DMS114 treated with DMSO at 0.1 percent for 48 hours (cell line): Measurements from ENCODE around the gene ZBTB45.
A peak's percentile ranks its signal among the peaks of the same experiment; 100 is the strongest.
"Not testable (repeated sequence)": the region's sequence is repeated elsewhere in the genome, so short reads cannot be mapped to it uniquely, and the experiment has no call there.

ENCODE experiments used
- DNase-seq: peaks from one replicate; lab custom pipeline; 2025; ENCODE audit not compliant: unreplicated experiment; lab: John Stamatoyannopoulos, UW

The ZBTB45 gene

DNA sequence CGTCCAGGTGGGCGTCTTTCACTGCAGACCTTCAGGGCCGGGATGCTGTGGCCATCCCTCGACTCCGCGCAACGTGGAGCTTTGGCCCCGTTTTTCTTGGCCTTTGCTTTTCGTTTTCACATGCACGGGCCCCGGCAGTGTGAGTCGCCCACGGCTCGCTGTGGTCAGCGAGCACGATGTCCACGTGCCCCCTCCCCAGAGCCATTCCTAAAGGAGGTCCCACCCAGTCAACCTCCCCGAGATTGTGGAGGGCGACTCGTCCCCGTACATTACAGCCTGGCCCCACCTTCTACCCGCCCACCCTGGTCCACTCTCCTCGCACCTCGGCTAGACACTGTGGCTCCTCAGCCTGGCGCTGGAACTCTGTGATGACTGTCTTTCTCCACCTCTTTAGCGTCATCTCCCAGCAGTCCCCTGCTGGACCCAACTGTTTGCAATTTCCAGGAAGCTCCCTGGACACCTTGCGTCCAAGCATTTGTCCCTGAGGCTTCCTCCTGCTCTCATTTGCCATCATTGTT is 43.1 kb downstream of the ZBTB45 start:
- no peak for DNase-seq

DNA sequence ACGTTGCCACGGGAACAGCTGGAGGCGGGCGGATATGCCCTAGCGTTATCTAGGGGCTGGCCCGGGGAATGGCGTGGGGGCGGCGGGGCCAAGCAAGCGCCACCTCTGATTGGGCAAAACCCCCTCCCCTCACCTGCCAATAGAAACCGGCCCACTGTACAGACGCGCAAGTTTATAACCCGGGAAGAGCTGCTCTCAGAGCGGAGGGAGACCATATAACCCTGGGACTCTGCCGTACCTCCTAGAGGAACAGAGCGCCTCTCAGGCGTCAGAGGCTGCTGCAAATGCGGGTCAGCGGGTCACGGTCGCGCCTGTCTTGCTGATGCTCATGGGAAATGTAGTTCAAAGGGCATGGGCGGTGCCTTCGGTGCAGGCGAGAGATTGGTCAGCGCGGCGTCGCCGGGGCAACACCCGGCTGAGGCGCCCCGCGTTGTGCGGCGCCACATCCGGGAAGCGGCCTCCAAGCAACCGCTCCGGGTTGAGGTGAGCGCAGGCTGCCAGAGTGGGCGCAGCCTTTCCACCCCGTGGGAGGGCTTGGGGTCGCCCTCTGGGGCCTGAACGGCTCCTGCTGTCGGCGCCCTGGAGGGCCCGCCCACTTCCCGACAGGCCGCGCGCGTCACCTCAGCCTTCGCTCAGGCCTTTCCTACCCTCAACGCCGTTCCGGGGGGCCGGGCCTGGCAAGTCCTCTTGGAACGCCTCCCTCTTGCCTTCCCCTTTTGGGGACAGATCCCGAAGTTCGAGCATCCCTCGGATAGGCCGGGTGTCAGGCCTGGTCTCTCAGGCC is 43.7 kb downstream of the ZBTB45 start, which contains the start of gene ZNF446:
ZNF446 (plus strand) TSS at position 639 of the 784 bp plus-strand sequence. CDS start 867 bp downstream, outside the sequence.
- peak; percentile 94 for DNase-seq

DNA sequence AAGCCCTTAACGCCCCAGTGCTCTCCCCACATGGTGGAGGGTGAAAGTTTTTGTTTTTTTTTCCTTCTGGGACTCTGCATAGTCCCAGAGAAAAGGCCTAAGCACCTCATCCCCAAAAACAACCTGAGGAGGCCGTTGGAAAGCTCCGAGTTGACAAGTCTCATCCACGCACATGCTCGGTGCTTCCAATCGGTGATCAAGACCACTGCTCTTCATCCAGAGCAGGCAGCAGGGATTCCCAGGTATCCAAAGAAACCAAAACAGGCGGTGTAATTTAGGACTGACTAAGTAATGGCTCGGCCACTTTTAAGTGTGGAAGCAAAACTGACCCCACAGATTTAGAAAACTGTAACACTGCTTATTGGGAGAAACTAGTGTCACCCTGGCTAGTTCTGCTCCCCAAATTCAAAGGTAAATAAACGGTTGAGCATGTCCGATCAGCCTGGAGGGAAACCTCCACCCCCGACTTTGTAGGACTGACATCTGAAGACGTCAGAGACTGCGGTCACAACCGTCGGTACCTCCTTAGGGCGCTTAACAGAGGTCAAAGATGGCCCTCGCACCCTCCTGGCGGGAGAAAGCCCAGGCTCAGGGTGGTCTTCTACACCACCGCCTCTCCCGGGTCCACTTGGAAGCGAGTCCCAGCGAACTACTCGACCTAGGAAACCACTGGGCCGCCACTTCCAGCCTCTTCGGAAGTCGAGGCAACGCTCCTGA is 44.5 kb downstream of the ZBTB45 start:
- no peak for DNase-seq

DNA sequence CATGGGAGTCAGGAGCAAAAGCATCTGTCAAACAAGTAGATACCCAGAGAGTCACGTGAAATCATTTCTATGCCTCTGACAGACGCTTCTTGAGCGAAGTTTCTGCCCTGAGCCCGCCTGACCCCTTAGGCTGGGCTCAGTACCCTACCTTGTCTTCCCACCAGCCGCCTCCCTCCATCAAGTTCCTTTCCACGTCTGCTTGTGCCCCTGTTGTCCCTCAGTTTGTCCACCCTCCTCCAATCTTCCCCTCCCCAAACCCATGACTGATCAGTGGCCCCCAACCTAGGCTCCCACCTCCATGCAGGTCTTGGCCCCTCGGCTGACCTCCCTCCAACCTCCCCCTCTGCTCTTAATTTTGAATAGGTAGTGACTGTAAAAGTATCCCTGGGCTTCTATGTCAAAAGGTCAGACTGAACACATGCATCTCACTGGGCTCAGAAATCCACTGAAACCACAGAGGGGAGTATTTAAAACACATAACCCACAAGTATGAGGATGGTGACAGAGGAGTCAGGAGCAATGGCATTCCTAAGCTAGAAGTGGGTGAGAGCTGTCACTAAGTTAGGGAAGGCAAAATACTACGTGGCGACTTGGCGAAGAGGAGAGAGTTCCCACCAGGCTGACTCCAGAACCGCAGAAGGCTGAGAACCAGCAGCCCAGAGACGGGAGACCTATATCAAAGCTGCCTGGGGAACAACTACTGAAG is 45.2 kb downstream of the ZBTB45 start:
- DNase-seq, result no peak

DNA sequence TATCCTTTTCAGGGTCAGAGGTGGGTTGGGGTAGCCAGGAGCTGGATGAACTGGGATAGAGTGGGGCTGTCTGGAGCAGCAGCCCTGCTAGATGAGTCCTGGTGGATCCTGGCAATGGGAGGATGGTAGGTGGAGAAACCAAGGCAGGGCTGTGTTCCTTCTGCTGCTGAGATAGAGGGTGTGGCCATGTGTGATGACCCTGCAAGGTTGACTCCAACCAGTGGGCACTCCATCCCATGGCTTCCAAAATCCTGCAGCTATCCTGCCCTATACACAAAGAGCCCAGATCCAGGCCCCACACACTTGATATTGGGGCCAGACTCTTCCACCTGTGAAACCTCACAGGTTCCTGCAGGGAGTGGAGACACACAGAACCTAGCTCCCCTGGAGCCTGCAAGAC is 45.8 kb downstream of the ZBTB45 start:
- no peak for DNase-seq

DNA sequence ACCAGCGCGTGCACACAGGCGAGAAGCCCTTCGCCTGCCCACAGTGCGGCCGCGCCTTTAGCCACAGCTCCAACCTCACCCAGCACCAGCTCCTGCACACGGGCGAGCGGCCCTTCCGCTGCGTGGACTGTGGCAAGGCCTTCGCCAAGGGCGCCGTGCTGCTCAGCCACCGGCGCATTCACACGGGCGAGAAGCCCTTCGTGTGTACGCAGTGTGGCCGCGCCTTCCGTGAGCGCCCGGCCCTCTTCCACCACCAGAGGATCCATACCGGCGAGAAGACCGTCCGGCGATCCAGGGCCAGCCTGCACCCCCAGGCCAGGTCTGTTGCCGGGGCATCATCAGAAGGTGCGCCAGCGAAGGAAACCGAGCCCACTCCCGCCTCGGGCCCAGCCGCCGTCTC is 47.9 kb downstream of the ZBTB45 start:
- no peak for DNase-seq

DNA sequence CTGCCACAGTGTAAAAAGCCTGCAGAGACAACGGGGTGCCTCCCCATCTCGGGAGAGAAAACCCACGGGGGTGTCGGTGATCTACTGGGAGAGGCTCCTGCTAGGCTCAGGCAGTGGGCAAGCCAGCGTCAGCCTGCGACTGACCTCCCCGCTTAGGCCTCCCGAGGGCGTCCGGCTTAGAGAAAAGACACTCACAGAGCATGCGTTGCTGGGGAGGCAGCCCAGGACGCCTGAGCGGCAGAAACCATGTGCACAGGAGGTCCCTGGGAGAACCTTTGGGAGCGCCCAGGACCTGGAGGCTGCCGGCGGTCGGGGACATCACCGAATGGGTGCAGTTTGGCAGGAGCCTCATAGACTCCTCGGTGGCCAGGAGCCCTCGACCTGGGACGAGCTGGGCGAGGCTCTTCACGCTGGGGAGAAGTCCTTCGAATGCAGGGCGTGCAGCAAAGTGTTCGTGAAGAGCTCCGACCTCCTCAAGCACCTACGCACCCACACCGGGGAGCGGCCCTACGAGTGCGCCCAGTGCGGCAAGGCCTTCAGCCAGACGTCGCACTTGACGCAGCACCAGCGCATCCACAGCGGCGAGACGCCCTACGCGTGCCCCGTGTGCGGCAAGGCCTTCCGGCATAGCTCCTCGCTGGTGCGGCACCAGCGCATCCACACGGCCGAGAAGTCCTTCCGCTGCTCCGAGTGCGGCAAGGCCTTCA is 48.6 kb downstream of the ZBTB45 start:
- not testable (repeated sequence) for DNase-seq

DNA sequence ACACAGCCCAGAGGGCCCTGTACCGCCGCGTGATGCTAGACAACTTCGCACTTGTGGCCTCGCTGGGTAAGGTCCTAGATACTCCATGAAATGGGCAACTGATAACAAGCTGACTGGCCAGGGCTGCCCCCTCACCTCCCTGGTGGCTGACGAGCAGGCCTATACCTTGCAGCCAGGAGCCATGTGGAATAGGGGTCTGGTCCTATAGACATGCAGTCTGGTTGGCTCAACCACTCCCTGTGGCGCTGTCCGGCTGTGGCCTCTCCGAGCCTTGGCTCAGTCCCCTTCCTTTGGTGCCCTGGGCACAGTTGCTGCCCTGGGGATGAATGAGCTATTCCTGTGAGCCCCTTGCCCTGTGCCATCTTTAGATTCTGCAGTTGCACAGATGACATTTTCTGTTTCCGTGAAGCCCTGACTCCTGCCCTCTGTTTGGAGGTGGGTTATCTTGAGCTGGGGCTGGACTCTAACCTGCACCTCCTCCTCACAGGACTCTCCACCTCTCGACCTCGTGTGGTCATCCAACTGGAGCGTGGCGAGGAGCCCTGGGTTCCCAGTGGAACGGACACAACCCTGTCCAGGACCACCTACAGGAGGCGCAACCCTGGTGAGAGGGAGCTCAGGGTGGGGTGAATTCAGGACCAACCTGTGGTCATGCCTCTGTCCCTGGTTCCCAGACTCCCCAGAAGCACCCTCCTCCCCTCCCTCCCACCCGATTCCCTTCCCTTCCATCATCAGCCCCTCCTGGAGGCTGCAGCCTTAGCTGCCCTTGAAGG is 50.2 kb downstream of the ZBTB45 start:
- DNase-seq, result no peak

DNA sequence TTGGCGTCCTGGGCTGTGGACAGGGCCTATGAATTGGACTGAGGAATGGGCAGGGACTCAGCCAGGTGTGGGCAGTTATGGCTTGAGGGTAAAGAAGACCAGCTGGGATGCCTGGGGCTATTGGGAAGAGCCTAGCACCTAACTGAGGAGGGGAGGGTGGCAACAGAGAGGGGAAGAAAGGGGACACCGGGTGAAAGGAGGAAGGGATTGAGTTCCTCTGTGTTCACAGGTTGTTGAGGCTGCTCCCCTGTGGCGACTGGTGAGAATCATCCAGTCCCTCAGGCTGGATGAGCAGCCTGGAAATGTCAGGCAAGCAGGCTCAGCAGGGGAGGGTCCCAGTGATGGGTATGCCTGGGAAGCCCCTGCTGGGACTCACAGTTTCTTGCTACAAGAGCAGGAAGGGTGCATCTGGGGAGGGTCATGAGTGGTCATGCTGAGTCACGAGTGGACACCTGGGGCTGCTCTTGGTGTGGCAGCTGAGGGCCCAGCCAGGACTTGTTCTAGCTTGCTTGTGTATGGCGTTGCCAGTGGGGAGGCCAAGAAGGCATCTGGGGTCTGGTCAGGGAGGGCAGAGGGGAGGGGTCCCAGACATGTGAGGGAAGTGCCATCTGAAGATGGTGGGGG is 51.3 kb downstream of the ZBTB45 start:
- no peak for DNase-seq

DNA sequence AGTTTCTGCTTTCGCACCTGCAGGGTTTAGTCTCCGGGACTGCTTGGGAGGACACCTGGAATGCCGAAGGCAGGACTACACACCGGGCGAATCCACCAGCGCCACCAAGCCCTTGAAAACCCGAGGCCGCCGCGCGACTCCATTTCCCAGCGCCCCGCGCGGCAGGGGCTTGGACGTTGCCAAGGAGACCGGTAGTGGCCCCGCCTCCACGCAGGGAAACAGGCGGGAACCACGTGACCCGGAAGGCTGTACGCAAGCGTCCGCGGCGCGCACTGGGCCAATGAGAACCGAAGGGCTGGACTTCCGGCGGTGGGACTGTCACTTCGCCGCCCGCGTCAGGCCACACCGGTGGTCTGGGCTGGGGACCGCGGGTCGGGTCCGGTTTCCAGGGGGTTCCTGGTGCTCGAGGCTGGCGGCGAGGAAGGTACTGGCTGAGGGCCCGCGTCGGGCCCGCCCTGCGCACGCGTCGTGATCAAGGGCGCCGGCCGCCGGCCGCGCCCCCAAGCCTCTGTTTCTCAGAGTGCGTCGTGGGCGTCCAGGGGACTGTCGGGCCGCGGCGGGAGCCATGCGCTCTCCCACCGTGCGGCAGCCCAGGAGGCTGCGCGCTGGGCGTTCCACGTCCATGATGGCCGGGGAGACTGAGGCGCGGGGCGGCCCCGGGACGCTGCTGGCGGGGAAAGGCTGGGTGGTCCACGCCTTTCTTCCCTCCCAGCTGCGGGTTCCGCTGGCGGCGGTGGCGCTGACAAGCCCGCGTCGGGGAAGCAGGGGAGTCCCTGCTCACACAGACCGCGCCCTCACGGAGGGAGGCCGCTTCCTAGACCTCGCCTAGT is 52.6 kb downstream of the ZBTB45 start, which contains the start of gene ZNF324:
ZNF324 (plus strand) TSS at position 321 of the 830 bp plus-strand sequence. CDS start 2,106 bp downstream, outside the sequence.
- DNase-seq, result peak; percentile 92

DNA sequence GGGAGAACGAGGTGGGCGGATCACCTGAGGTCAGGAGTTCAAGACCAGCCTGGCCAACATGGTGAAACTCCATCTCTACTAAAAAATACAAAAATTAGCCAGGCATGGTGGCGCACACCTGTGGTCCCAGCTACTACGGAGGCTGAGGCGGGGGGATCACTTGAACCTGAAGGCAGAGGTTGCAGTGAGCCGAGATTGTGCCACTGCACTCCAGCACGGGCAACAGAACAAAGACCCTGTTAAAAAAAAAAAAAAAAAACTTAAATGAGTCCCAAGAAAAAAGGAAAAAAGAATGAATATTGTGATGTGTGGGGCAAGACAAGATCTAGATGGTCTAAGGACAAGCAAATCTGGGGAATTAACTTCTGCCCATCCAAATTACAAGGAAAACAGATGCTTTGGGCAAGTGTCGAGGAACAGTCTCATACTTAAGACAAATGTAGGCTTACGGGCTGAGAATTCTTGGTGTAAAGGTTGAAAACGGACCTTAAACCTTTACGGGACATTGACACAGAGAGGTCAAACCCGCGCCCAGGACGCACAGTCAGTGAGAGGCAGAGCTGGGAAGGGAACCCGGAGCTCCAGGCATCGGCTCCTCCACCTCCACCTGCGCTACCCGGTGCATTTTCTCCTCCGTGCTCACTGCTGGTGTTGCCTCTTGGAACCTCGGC is 53.4 kb downstream of the ZBTB45 start:
- no peak for DNase-seq
